Mammary microvascular endothelial cell (primary cell): ENCODE data around the gene FANCM. TPM values are rescaled to one million over a fixed set of nuclear protein-coding genes. Genes with fewer than 3 reads are reported as not detected.

Experiments used
- total RNA-seq: library from RNA; depleted of rRNA; stranded (reverse); fragments of >200 nt; gene quantifications from 2 replicates; pipeline ENCODE4 v1.2.3, GENCODE V29; 2015

Gene FANCM, protein sequence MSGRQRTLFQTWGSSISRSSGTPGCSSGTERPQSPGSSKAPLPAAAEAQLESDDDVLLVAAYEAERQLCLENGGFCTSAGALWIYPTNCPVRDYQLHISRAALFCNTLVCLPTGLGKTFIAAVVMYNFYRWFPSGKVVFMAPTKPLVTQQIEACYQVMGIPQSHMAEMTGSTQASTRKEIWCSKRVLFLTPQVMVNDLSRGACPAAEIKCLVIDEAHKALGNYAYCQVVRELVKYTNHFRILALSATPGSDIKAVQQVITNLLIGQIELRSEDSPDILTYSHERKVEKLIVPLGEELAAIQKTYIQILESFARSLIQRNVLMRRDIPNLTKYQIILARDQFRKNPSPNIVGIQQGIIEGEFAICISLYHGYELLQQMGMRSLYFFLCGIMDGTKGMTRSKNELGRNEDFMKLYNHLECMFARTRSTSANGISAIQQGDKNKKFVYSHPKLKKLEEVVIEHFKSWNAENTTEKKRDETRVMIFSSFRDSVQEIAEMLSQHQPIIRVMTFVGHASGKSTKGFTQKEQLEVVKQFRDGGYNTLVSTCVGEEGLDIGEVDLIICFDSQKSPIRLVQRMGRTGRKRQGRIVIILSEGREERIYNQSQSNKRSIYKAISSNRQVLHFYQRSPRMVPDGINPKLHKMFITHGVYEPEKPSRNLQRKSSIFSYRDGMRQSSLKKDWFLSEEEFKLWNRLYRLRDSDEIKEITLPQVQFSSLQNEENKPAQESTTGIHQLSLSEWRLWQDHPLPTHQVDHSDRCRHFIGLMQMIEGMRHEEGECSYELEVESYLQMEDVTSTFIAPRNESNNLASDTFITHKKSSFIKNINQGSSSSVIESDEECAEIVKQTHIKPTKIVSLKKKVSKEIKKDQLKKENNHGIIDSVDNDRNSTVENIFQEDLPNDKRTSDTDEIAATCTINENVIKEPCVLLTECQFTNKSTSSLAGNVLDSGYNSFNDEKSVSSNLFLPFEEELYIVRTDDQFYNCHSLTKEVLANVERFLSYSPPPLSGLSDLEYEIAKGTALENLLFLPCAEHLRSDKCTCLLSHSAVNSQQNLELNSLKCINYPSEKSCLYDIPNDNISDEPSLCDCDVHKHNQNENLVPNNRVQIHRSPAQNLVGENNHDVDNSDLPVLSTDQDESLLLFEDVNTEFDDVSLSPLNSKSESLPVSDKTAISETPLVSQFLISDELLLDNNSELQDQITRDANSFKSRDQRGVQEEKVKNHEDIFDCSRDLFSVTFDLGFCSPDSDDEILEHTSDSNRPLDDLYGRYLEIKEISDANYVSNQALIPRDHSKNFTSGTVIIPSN (N-terminal part only)
- total RNA-seq: 7.2 and 7.6 TPM in 2 replicates

DNA sequence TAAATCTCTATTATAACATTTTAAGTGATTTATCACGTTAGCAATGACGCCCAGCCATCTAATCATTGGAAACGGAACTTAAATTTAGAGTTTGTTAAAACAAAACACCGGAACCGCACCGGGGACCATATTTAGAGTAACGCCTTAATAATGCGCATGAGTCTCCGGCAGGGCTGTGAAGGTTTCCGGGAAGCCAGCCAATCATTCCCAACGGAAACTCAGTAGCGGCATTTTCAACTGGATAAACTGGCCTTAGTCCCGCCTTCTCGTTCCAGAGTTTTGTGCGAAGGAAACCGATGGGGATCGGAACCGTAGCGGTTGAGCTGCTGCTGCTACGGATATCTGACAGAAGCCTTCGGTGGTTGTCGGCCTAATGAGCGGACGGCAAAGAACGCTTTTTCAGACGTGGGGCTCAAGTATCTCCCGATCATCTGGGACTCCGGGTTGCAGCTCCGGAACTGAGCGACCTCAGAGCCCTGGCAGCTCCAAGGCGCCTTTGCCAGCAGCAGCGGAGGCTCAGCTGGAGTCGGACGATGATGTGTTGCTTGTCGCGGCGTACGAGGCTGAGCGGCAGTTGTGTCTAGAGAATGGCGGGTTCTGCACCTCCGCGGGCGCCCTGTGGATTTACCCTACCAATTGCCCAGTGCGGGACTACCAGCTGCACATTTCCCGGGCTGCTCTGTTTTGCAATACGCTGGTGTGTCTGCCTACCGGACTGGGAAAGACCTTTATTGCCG lies at the start of gene FANCM:
Gene FANCM (plus strand): TSS at position 272 of the 737 bp plus-strand sequence. CDS start 102 bp downstream, at position 374.

DNA sequence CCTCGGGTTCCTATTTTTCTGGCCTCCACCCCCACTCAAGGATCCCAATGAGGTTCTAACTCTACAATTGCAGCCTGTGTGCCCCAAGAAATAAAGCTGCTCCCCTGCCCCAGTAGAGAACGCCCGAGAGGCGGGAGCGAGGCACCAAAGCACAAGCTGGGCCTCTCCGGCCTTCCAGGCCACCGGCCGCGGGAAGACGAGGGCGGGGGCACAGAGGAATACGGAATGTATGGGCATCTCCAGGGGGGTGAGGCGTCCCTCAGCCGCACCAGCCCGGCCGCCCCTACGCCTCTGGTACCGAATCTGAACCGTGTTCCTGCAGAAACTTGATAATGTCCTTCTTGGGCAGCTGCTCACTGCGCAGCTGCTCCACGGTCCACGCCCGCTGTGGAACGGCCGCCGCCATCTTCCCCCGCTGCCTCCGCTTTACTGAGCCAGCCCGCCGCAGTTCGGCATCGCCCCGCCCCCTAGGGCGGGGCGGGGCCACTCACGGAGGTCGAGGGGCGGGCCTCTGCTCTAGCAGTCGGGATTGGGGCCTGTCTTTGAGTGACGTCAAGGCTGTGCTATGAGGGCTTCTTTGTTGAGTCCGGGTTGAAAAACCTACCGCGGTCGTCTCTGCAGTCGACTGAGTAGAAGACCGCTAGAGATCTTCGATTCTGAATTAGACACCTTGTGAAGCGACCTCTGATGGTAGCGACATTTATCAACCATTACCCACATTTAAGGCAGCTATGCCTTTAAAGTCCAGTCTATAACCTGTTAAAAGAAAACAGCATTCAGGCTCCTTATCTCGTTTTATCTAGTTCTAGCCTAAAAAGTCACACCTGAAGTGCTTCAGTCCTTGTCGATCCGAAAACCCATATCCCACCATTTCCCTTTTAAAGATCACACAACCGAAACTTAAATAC lies 1.4 kb upstream of the FANCM start, which contains the start of gene FKBP3:
Gene FKBP3 (minus strand): TSS at position 431 of the 908 bp plus-strand sequence. CDS start 25 bp downstream, at position 406.

Other genes starting within 250 kb of the FANCM start
- 3.0 and 3.8 TPM in 2 replicates for gene KLHL28, start 174.0 kb upstream of the FANCM start, total RNA-seq
- 6.1 and 10.7 TPM in 2 replicates for gene TOGARAM1, start 173.7 kb upstream of the FANCM start, total RNA-seq
- 13.0 and 14.2 TPM in 2 replicates for gene PRPF39, start 51.8 kb upstream of the FANCM start, total RNA-seq
- gene FKBP3, start 1.4 kb upstream of the FANCM start, total RNA-seq: 55.7 and 55.9 TPM in 2 replicates
- 31.0 and 31.8 TPM in 2 replicates for gene MIS18BP1, start 117.3 kb downstream of the FANCM start, total RNA-seq